NT2/D1 (cell line): ENCODE measurements around the gene TUBGCP6.

Experiments
- YY1 ChIP-seq: IDR thresholded peaks from 2 replicates; pipeline ENCODE4 v1.6.1; 2011; ENCODE audit not compliant: insufficient read length, insufficient read depth
- ZNF274 ChIP-seq: IDR thresholded peaks from 2 replicates; pipeline ENCODE4 v1.6.1; 2011; ENCODE audit warnings: mild to moderate bottlenecking, low read depth, low read length

DNA sequence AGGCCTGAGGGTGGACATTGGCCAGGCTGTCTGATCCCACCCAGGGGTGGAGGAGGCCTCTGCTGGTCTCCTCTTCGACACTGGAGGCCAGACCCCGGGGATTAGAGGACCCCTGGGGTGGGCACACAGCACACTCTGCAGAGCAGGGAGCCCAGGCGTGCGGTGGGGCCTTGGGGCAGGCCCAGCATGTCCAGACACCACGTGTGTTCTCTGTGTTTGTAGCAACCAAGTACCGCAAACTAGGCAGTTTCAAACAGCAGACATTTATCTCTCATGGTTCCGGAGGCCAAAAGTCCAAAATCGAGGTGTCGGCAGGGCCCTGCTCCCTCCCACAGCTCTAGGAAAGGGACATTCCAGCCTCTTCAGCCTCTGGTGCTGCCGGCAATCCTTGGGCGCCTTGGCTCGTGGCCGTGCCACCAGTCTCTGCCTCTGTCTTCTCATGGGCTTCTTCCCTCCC lies 72.8 kb downstream of the TUBGCP6 start:
- no peak for TF ChIP-seq ZNF274
- no peak for TF ChIP-seq YY1
